Smooth muscle cell (in vitro differentiated cells): Measurements from ENCODE around the gene ANXA2. TPM values are rescaled to one million over a fixed set of nuclear protein-coding genes. Genes with fewer than 3 reads are reported as not detected.

Experiments
- DNase-seq: peaks from one replicate; lab custom pipeline; 2025; ENCODE audit not compliant: unreplicated experiment; lab: John Stamatoyannopoulos, UW
- H2AFZ ChIP-seq: fragments of 200-600 bp; sonication (generic); 2 replicates; pipeline ENCODE4 v1.6.0; 2016; ENCODE audit warnings: antibody characterized with exemption, low read depth, mild to moderate bottlenecking
- H3F3A ChIP-seq: fragments of 200-600 bp; sonication (generic); 2 replicates; pipeline ENCODE4 v1.6.0; 2017; ENCODE audit warnings: antibody characterized with exemption, low read depth
- H3K27ac ChIP-seq: fragments of 200-600 bp; sonication (generic); 2 replicates; pipeline ENCODE4 v1.5.1; 2016; ENCODE audit warnings: low read depth, mild to moderate bottlenecking
- H3K27me3 ChIP-seq: fragments of 200-600 bp; sonication (generic); 2 replicates; pipeline ENCODE4 v1.6.1; 2016; ENCODE audit warnings: low read depth, mild to moderate bottlenecking
- H3K36me3 ChIP-seq: fragments of 200-600 bp; sonication (generic); 2 replicates; pipeline ENCODE4 v1.5.1; 2016; ENCODE audit warnings: low read depth
- H3K4me1 ChIP-seq: fragments of 200-600 bp; sonication (generic); 2 replicates; pipeline ENCODE4 v1.5.1; 2016; ENCODE audit warnings: low read depth
- H3K4me2 ChIP-seq: fragments of 200-600 bp; sonication (generic); 2 replicates; pipeline ENCODE4 v1.6.0; 2016; ENCODE audit warnings: mild to moderate bottlenecking
- H3K4me3 ChIP-seq: fragments of 200-600 bp; sonication (generic); 2 replicates; pipeline ENCODE4 v1.5.1; 2016; ENCODE audit warnings: mild to moderate bottlenecking
- H3K79me2 ChIP-seq: fragments of 200-600 bp; sonication (generic); 2 replicates; pipeline ENCODE4 v1.6.0; 2016; ENCODE audit warnings: low read depth, mild to moderate bottlenecking
- H3K9ac ChIP-seq: fragments of 200-600 bp; sonication (generic); 2 replicates; pipeline ENCODE4 v1.6.0; 2016; ENCODE audit warnings: low read depth
- H3K9me3 ChIP-seq: fragments of 200-600 bp; sonication (generic); replicated peaks from 2 replicates; pipeline ENCODE4 v1.5.1; 2016; ENCODE audit warnings: low read depth
- H4K20me1 ChIP-seq: fragments of 200-600 bp; sonication (generic); 2 replicates; pipeline ENCODE4 v1.6.0; 2016; ENCODE audit warnings: low read depth
- CTCF ChIP-seq: fragments of 200-600 bp; sonication (generic); IDR thresholded peaks from 2 replicates; pipeline ENCODE4 v1.5.1; 2017; ENCODE audit warnings: borderline replicate concordance, mild to moderate bottlenecking, antibody characterized with exemption; ENCODE audit not compliant: insufficient read depth, poor library complexity, severe bottlenecking
- WGBS: methylation state at CpG from one replicate; pipeline ENCODE4 v1.1.7; 2016; ENCODE audit warnings: low lambda C conversion rate; 5-methylcytosine and 5-hydroxymethylcytosine counted together
- polyA plus RNA-seq: library from polyadenylated mRNA; unstranded; fragments of >200 nt; fragmentation: Nextera tagmentation; extraction: Ambion mirVana; gene quantifications from 2 replicates; pipeline ENCODE4 v1.2.1, GENCODE V29; 2016
- total RNA-seq: library from RNA; depleted of rRNA; stranded (reverse); fragments of >200 nt; gene quantifications from 2 replicates; pipeline ENCODE4 v1.2.3, GENCODE V29; 2014

Gene ANXA2
- total and polyA plus RNA-seq, 2 experiments from 2014 or later, result 2,477 to 2,665 TPM

- no peaks in the 10 kb centered on the region for H3K9me3 ChIP-seq
- H3K27me3 ChIP-seq, result no peaks in the 10 kb centered on the region
- H3K9ac ChIP-seq, result no peak overlapping the region
- peaks cover 50% of the 10 kb centered on the region for H4K20me1 ChIP-seq
- DNase-seq, result no peak
- H3K79me2 ChIP-seq, result no peaks in the 10 kb centered on the region
- peak overlapping the region; percentile 19 for H3K27ac ChIP-seq
- no peak for TF ChIP-seq CTCF
- H3K36me3 ChIP-seq, result peaks cover 20% of the 10 kb centered on the region
- no peaks in the 10 kb centered on the region for H3K4me1 ChIP-seq
- no peak overlapping the region for H3K4me3 ChIP-seq
- peaks cover 53% of the 10 kb centered on the region for H3F3A ChIP-seq
- no peak overlapping the region for H2AFZ ChIP-seq
- 93% methylated on average over 2 of the region's 2 CpGs for WGBS
- H3K4me2 ChIP-seq, result no peak overlapping the region
Measured at GRCh38 chr15:60344987-60345386, 52.8 kb downstream of the ANXA2 start.

GRCh38 chr15:60344461-60344860 is 53.3 kb downstream of the ANXA2 start:
- H3K9me3 ChIP-seq, result no peaks in the 10 kb centered on the region
- H3K9ac ChIP-seq, result no peak overlapping the region
- 93% methylated on average over 8 of the region's 8 CpGs for WGBS
- H3K27me3 ChIP-seq, result no peaks in the 10 kb centered on the region
- H4K20me1 ChIP-seq, result peaks cover 48% of the 10 kb centered on the region
- no peaks in the 10 kb centered on the region for H3K79me2 ChIP-seq
- no peak for DNase-seq
- H3K36me3 ChIP-seq, result peaks cover 20% of the 10 kb centered on the region
- H3F3A ChIP-seq, result peaks cover 51% of the 10 kb centered on the region
- H2AFZ ChIP-seq, result no peak overlapping the region
- no peak for TF ChIP-seq CTCF
- no peak overlapping the region for H3K27ac ChIP-seq
- H3K4me1 ChIP-seq, result no peaks in the 10 kb centered on the region
- H3K4me3 ChIP-seq, result no peak overlapping the region
- no peak overlapping the region for H3K4me2 ChIP-seq

GRCh38 chr15:60343221-60343970 is 54.4 kb downstream of the ANXA2 start:
- no peak for TF ChIP-seq CTCF

More at GRCh38 chr15:60343221-60343970, 54.4 kb downstream of the ANXA2 start:
- Histone ChIP-seq H3K79me2 (no peaks in the 10 kb centered on the region), H3K9ac (no peak overlapping the region), H4K20me1 (peaks cover 38% of the 10 kb centered on the region), H3K27ac (no peak overlapping the region), H3K36me3 (peaks cover 11% of the 10 kb centered on the region), H2AFZ (no peak overlapping the region), H3F3A (peaks cover 43% of the 10 kb centered on the region), H3K27me3 (no peaks in the 10 kb centered on the region), H3K4me2 (no peak overlapping the region), H3K4me1 (no peaks in the 10 kb centered on the region), H3K4me3 (no peak overlapping the region), H3K9me3 (no peaks in the 10 kb centered on the region)
- no peak for DNase-seq
- 86% methylated on average over 5 of the region's 5 CpGs for WGBS
